Ascending aorta (tissue), 2 donors: ENCODE results near the gene LDB3. TPM values are rescaled to one million over a fixed set of nuclear protein-coding genes. Genes with fewer than 3 reads are reported as not detected.

Experiments used
- DNase-seq, 2 donors: peaks; one replicate each; pipeline ENCODE4 v3.0.0-alpha.2; 2019; ENCODE audit warnings: low spot score in 2 of 2
- H3K27ac ChIP-seq, 2 donors: fragments of 200-600 bp; sonication (generic); one replicate each; pipeline ENCODE4 v1.5.1; 2016 to 2017; ENCODE audit warnings: mild to moderate bottlenecking in 1 of 2
- H3K27me3 ChIP-seq: fragments of 200-600 bp; sonication (generic); one replicate; pipeline ENCODE4 v1.5.1; 2017
- H3K36me3 ChIP-seq, 2 donors: fragments of 200-600 bp; sonication (generic); one replicate each; pipeline ENCODE4 v1.5.1; 2016
- H3K4me1 ChIP-seq, 2 donors: fragments of 200-600 bp; sonication (generic); one replicate each; pipeline ENCODE4 v1.5.1; 2016 to 2017; ENCODE audit warnings: mild to moderate bottlenecking in 1 of 2
- H3K4me3 ChIP-seq, 2 donors: fragments of 200-600 bp; sonication (generic); one replicate each; pipeline ENCODE4 v1.5.1; 2016 to 2017; ENCODE audit warnings: mild to moderate bottlenecking in 1 of 2
- H3K9me3 ChIP-seq, 2 donors: fragments of 200-600 bp; sonication (generic); one replicate each; pipeline ENCODE4 v1.5.1; 2016
- CTCF ChIP-seq, 3 experiments: fragments of 200-600 bp in 2 of 3; fragments of 450-650 bp in 1 of 3; sonication (generic) in 2 of 3; IDR thresholded peaks; one replicate each; pipeline ENCODE4 v1.5.1; 2016 to 2019; ENCODE audit warnings: antibody characterized with exemption in 3 of 3, mild to moderate bottlenecking in 1 of 3, moderate library complexity in 1 of 3
- intact Hi-C: fragments of 100-400 bp; cut with DNase I; formaldehyde crosslinking; loops from one replicate; pipeline ENCODE4 v1.15.1; 2023
- total RNA-seq: library from RNA; depleted of rRNA; stranded (reverse); fragments of >200 nt; gene quantifications from one replicate; pipeline ENCODE4 v1.1.0, GENCODE V29; 2016

LDB3 gene
- total RNA-seq = 27.4 TPM

- Histone ChIP-seq H3K27ac (peak within 1 kb of the TSS; percentile 92), H3K4me3 (peak within 1 kb of the TSS; percentile 46 to 74), H3K9me3 (no peaks in the 10 kb centered on the region), H3K36me3 (no peaks in the 10 kb centered on the region), H3K27me3 (no peaks in the 10 kb centered on the region), H3K4me1 (peaks cover 14 to 48% of the 10 kb centered on the region in 2 donors)
- peak; percentile 65 to 93 for DNase-seq
- no peak for TF ChIP-seq CTCF (IDR thresholded peaks at IDR 0.05)
- intact Hi-C loops = loop anchor here (1.0 to 10.0 kb wide), 2 partner anchors 147 to 426 kb away; partner anchors contain the start of genes GLUD1, SHLD2 and WAPL
Measured at GRCh38 chr10:86668297-86669165, at the start of gene LDB3. TSS of gene LDB3 (plus strand) at chr10:86668511. CDS start at chr10:86668692, 181 bp downstream.

GRCh38 chr10:86628311-86628710 is 40.0 kb upstream of the LDB3 start:
- Histone ChIP-seq H3K4me3 (no peak overlapping the region), H3K9me3 (no peaks in the 10 kb centered on the region), H3K4me1 (no peaks in the 10 kb centered on the region), H3K27me3 (no peaks in the 10 kb centered on the region), H3K36me3 (no peaks in the 10 kb centered on the region), H3K27ac (no peak overlapping the region)
- intact Hi-C loops = no loop called here
- DNase-seq = no peak
- TF ChIP-seq CTCF (IDR thresholded peaks at IDR 0.05) = no peak

- no peak overlapping the region for H3K27ac ChIP-seq
- H3K9me3 ChIP-seq = no peaks in the 10 kb centered on the region
- H3K4me3 ChIP-seq = no peak overlapping the region
- DNase-seq = no peak
- no peaks in the 10 kb centered on the region for H3K36me3 ChIP-seq
- H3K27me3 ChIP-seq = no peaks in the 10 kb centered on the region
- H3K4me1 ChIP-seq = peaks cover 0 to 3% of the 10 kb centered on the region in 2 donors
- intact Hi-C loops = no loop called here
- no peak for TF ChIP-seq CTCF (IDR thresholded peaks at IDR 0.05)
Measured at GRCh38 chr10:86630079-86630478, 38.2 kb upstream of the LDB3 start.

- no peaks in the 10 kb centered on the region for H3K9me3 ChIP-seq
- H3K4me1 ChIP-seq = peaks cover 0 to 8% of the 10 kb centered on the region in 2 donors
- intact Hi-C loops = no loop called here
- H3K4me3 ChIP-seq = peak overlapping the region; percentile 41 to 51
- H3K27me3 ChIP-seq = no peaks in the 10 kb centered on the region
- no peak for DNase-seq
- H3K36me3 ChIP-seq = no peaks in the 10 kb centered on the region
- peak in 2 of 3 experiments; percentile 23 to 53 for TF ChIP-seq CTCF (IDR thresholded peaks at IDR 0.05)
- H3K27ac ChIP-seq = no peak overlapping the region
Measured at GRCh38 chr10:86632009-86632800, 36.1 kb upstream of the LDB3 start.

GRCh38 chr10:86632951-86633350 is 35.4 kb upstream of the LDB3 start:
- Histone ChIP-seq H3K4me1 (peaks cover 0 to 8% of the 10 kb centered on the region in 2 donors), H3K4me3 (no peak overlapping the region), H3K9me3 (no peaks in the 10 kb centered on the region), H3K27ac (no peak overlapping the region), H3K36me3 (no peaks in the 10 kb centered on the region), H3K27me3 (no peaks in the 10 kb centered on the region)
- DNase-seq = no peak
- no peak for TF ChIP-seq CTCF (IDR thresholded peaks at IDR 0.05)
- intact Hi-C loops = no loop called here
